HG02870 (cell line): ENCODE data around the gene CYP24A1.

Source experiments
- ATAC-seq: cut with Tn5 transposase; IDR thresholded peaks from one replicate; pipeline ENCODE4 v1.9.1; 2021; ENCODE audit warnings: mild to moderate bottlenecking, moderate library complexity; ENCODE audit not compliant: unreplicated experiment

Gene CYP24A1

DNA sequence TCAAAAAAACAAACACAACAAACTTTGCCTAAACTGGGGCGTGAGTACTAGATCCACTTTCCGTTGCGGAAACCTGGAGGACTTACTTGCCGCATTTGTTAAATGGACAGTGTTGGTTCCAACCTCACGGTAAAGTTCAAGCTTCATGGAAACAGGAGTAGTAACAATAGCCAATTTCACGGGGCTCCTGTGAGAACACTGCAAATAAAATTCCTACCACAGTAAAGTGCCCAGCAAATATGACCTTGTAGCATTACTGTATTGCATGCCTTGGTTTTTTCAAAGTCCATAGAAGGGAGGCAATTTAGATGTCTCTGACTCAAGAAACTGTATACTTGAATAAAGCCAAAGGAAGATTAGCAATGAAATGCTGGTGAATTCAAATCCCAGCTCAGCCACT, 3.6 kb upstream of the CYP24A1 start:
- no peak for ATAC-seq

DNA sequence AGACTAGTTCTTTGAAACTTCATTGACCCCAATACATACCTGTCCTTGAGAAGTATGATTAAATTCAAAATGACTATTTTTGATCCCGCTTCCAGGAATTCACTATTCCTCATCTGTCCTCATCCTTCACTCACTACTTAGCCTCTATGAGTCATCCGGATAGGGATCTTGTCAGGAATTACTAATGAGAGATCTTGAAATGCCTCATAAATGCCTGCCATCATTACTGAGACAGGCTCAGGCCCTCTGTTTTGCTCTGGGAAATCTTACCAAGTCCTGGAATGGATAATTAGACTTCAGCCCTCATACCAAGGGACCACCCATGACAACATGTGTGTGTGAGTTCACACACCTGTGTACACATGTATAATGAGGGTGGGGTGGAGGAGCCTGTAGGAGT, 2.8 kb upstream of the CYP24A1 start:
- no peak for ATAC-seq

- no peak for ATAC-seq
These were observed 830 bp upstream of the CYP24A1 start for GRCh38 chr20:54174457-54175175.

- ATAC-seq: no peak
These were observed 732 bp downstream of the CYP24A1 start for GRCh38 chr20:54172856-54173652.

DNA sequence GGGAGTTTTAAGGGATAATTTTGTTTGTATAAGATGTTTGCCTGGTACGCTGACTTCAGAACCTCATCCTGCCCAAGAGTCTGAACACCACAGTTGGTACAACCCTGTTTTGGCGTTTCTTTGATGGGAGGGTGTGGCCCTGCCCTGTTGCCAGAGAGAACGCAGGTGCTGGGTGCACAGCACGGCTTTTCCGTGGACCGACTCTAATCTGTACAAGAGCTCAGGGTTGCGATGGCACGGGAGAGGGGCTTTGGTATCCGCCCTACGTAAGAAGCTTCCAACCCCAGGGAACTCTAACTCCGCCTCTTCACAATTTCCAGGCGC, 1.3 kb downstream of the CYP24A1 start:
- no peak for ATAC-seq

- no peak for ATAC-seq
These were observed 2.8 kb downstream of the CYP24A1 start for GRCh38 chr20:54170963-54171362.

GRCh38 chr20:54170026-54170471, 3.7 kb downstream of the CYP24A1 start:
- no peak for ATAC-seq

GRCh38 chr20:54168961-54169862, 4.6 kb downstream of the CYP24A1 start:
- ATAC-seq: no peak

DNA sequence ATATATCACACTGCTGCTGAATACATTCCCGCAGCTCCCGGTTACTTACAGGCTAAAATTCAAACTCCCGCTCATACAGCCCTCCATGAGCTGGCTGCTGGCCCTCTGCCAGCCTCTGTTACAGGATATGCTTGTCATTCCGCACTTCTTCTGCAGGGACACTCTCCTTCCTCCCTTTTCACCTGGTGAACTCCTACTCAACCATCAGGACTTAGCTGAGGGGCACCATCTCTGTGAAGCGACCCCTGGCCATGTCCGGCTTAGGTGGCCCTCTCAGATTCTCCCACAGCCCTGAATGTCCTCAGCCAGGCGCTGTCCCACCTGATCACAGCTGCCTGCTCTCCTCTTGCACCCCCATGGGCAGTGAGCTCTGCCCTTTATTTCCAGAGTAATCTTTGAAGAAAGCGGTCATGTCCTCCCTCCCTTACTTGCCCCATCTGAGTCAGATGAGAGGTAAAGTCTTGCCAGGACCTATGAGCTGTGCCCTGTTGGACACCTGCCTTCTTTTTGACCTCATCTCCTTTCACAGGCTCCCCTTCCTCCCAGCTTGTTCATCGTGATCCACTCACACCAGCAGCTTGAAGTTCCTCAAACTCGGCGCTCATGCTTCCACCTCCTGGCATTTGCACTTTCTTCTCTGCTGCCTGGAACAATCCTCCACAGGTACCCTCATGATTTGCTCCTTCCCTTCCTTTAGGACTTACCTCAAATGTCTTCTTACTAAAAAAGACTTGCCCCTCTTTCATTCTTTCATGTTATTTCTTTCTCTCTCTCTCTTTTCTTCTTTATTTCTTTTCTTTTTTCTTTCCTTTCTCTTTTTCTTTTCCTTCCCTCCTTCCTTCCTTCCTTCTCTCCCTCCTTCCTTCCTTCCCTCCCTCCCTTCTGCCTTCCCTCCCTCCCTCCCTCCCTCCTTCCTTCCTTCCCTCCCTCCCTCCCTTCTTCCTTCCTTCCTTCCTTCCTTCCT, 5.6 kb downstream of the CYP24A1 start:
- no peak for ATAC-seq

GRCh38 chr20:54166987-54167662, 6.7 kb downstream of the CYP24A1 start:
- no peak for ATAC-seq

DNA sequence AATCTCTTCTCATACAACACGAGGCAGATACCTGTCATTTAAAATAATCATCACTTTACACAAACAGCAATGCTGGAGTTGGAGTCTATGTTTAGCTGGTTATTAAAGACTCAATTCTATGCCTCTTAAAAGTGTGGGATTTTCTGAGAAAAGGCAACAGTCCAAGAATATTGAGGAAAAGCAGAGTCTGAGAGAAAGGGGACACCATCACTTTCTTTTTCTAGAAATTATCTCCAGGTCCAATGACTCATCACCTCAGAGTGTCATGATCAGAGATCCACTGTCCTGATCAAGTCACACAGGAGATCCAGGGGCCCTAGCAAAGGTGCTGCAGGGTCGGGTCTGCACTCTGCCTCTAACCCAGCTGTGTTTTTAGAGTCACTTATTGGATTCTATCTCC, 8.0 kb downstream of the CYP24A1 start:
- ATAC-seq: no peak

DNA sequence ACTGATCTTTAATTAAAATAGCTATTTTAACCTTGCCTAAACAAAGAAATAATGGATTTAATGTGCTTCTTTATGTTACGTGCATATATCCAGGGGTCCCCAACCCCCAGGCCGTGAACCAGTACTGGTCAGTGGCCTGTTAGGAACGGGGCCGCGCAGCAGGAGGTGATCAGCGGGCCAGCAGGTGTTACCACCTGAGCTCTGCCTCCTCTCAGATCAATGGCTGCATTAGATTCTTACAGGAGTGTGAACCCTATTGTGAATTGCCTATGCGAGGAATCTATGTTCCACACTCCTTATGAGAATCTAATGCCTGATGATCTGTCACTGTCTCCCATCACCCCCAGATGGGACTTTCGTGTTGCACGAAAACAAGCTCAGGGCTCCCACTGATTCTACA, 8.8 kb downstream of the CYP24A1 start:
- no peak for ATAC-seq

DNA sequence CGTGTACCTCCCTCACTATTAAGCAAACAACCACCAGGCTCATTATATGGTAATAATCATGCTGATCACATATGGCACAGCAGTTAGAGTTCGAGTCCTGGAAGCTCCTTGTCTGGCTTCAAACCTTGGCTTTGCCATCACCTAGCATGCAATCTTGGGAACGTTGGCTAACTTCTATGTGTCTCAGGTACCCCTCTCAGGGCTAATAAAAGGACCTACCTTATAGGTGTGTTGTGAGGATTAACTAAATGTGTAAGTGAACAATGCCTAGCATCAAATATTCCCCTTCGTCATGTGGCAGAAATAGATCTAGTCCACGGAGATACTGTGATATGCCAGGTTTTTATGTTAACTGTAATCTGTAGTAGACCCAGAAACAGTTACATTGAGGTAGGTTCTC, 10.4 kb downstream of the CYP24A1 start:
- no peak for ATAC-seq

DNA sequence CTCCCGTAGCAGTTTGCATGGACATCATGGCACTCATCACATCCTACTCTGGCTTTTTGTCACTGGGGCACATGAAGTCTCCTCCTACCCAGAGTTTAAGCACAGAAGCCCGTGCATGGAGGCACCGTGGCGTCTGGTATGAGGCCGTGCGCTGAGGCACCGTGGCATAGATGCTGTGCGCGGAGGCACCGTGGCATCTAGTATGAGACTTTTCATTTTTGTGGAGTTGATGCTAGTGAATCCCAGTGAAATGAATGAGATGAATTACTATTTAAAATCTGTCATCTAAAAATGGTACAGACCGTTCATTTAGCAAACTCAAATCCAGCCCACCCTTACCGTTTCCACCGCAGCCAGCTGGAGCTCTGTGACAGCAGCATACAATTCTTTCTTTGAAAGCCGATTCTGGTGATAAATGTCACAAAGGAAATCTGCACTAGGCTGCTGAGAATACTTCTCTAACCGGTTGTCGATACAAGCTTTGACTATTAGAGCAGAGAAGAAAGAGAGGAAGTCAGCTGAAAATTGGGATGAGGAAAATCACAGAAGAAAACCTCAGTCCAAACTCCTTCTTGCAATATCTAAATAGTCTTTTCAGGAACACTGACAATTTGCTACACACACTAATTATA, 11.3 kb downstream of the CYP24A1 start:
- ATAC-seq: no peak

DNA sequence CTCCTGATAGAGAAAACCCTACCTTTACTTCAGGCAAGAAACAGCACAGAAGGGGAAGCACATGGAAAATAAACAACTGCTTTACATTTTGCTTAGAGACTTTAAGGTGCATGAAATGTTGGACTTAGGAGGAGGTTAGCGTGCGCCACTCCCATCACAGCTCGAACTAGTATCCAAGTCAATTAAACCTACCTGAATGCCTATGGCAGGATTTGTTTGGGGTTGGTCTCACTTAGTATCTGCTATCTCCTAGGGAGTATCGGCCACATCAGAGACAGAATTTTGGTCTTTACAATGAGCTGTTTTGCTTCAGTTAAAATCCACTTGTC, 12.0 kb downstream of the CYP24A1 start:
- no peak for ATAC-seq

DNA sequence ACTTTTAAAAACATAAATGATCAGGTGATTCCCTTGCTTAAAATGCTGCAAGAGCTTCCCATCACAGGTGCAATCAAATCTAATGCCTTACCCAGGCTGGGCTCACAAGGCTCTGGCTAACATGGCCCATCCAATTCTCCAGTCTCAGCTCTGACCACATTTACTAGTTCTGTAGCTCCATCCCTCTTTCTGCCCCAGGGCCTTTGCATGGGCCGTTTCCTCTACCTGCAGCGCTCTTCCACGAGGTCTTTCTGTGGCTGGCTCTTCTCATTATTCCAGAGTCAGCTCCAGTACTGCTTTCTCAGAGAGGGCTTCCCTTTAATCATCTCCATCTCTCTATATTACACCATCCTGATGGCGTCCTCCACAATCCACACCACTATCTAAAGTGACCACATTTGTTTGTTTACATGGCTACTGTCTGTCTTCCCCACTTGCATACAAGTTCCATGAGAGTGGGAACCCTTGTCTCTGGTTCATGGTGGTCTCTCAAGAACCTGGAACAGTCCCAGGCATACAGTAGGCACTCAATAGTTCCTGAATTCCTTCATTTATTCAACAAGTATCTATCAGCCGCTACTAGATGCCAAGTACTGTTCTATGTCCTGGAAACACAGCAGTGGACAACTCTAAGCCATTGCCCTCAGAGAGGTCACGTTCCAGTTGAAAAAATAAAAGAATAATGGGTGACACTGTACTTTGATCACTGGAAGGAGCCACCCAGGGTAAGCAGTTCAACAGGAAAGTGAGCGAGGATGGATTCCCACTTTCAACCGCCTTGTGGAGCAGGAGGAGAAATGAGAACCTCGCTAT, 12.6 kb downstream of the CYP24A1 start:
- ATAC-seq: no peak

DNA sequence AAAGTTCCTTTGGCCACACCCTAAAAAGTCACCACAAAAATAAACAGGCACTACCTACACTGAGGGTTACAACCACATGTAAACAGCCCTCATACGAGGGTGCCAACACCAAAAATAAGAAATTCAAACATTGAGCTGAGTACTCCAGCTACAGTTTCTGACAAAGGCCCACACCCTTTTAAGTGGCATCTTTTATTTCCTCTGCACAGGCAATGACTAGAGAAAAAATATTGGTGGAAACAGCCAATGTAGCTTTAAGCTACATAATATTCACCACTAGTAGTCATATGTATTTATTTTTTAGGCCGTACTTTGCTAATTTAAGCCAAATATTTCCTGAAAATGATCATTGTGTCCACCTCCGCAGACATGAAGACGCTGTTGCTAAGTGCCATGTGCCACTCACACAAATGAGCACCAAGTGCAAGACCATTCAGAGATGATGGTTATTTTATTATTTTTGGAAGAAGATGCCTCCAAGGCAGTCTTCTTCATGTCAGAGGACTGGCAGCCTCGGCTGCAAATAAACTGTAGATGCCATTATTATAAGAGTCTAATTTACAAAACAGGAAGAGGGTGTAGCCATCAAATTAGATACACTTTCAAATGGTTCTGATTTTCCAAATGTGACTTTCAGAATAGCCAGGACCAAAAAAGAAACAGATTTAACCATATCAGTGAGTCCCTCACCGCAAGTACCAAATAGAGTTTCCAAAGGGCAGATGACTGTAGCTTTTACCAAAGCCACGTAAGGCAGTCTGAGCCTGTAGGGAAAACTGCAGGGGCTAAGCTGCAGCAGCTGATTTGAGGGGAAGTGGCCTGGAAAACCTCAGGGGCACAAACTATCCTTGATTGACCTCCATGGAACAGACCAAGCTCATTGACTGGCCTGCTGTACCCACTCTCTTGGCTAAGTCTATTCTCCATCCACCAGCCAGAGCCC, 13.4 kb downstream of the CYP24A1 start:
- no peak for ATAC-seq
